ENCODE results near the gene QSOX1. TPM values are rescaled to one million over a fixed set of nuclear protein-coding genes. Genes with fewer than 3 reads are reported as not detected.
A peak's percentile ranks its signal among the peaks of the same experiment; 100 is the strongest.

Gene QSOX1
- total and polyA plus RNA-seq, 2 of the 4 experiments (the other 2 are of a cell fraction): 102 to 791 TPM

DNA sequence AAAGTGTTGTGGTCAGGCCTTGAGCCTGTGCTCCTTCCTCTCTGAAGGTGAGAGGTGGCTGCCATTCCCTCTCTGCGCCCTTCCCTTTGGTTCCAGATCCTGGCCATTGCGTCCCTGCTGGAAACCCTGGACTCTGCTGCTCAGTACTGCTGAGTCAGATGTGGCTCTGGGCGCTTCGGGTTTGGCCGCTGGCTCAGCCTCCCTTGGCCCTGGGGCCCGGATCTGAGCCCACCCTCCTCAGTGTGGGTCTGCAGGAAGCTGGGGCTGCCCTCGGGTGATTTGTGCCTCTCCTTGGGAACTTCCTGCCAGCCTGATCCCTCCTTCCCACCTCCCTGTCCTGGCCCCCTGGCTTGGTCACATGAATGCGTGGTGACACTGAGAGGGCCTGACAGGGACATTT, 32.2 kb downstream of the QSOX1 start:
- H2BK20ac ChIP-seq (ENCODE audit: low read depth, low read length): no peak overlapping the region
- no peak overlapping the region for H2BK120ac ChIP-seq (ENCODE audit: low read depth, low read length)
- H3K27ac ChIP-seq (ENCODE audit: insufficient read depth, low read length): peak overlapping the region; percentile 22; the same call in 1 of the 2 replicates
- peaks cover 98% of the 10 kb centered on the region for H3K36me3 ChIP-seq (ENCODE audit: control insufficient read depth, insufficient read depth, low read length)
- TF ChIP-seq RAD21 (IDR thresholded peaks at IDR 0.05; ENCODE audit: low read length): no peak
- TF ChIP-seq FOS (IDR thresholded peaks at IDR 0.05; ENCODE audit: low read depth, low read length): no peak
- TF ChIP-seq MAFK (IDR thresholded peaks at IDR 0.05; ENCODE audit: low read depth, low read length): 0 out of 2 replicates have a peak, but pooled peaks have one; percentile 14
- H3K27me3 ChIP-seq (ENCODE audit: control insufficient read depth, insufficient read depth, low read length): no peaks in the 10 kb centered on the region
- no peak overlapping the region for H2AK9ac ChIP-seq (replicated peaks; ENCODE audit: low read depth, low read length, poor library complexity)
- no peak overlapping the region for H4K5ac ChIP-seq (ENCODE audit: low read depth, low read length)
- no peak overlapping the region for H3K4me2 ChIP-seq (ENCODE audit: low read depth, low read length)
- H3K14ac ChIP-seq (replicated peaks; ENCODE audit: low read depth, low read length): no peak overlapping the region
- no peak overlapping the region for H2AK5ac ChIP-seq (ENCODE audit: low read depth, low read length)
- peaks cover 37% of the 10 kb centered on the region for H4K20me1 ChIP-seq (ENCODE audit: insufficient read depth, low read length)
- no peak overlapping the region for H3K4ac ChIP-seq (ENCODE audit: low read depth, low read length)
- H3K56ac ChIP-seq (ENCODE audit: extremely low read depth, insufficient read depth, low read length): no peak overlapping the region
- DNase-seq (no peak), ATAC-seq (ENCODE audit: low read depth) (no peak; the same call in 1 of the 2 replicates)
- peaks cover 12 to 64% of the 10 kb centered on the region in 2 experiments; a peak in 3 of 4 replicates for H3K79me1 ChIP-seq (ENCODE audit: low read depth in 1 of 2, low read length in 2 of 2)
- no peak overlapping the region for H2BK15ac ChIP-seq (ENCODE audit: low read depth, low read length)
- no peak overlapping the region for H3K18ac ChIP-seq (ENCODE audit: low read depth, low read length)
- no peak overlapping the region for H4K8ac ChIP-seq (ENCODE audit: low read depth in 2 of 2, low read length in 2 of 2)
- intact Hi-C loops (cut with micrococcal nuclease) (no loop called here), dilution Hi-C loops (cut with HindIII; ENCODE audit: low sequenced_read_pairs, unreplicated experiment) (no loop called here), in situ Hi-C loops (cut with MboI; ENCODE audit: low sequenced_read_pairs) (loop anchor here (10.0 kb wide), 1 partner anchor 312 kb away; the partner anchor contains the start of gene TOR1AIP2)
- H4K91ac ChIP-seq (ENCODE audit: insufficient read depth, low read depth, low read length): no peak overlapping the region
- no peak overlapping the region for H3K4me3 ChIP-seq (ENCODE audit: insufficient read depth, low read depth, low read length)
- no TSS peak for BruUV-seq (replicated peaks)
- no peaks in the 10 kb centered on the region for H3K4me1 ChIP-seq (ENCODE audit: control insufficient read depth, insufficient read depth, low read length)
- POLR2A ChIA-PET (ENCODE audit: unreplicated experiment): no interaction called here
- H2AFZ ChIP-seq (replicated peaks; ENCODE audit: low read length, poor library complexity): no peak overlapping the region
- CTCF ChIA-PET: no interaction called here
- 70% methylated on average over 2 of the region's 8 CpGs; no CpG with 5 or more reads in 1 of the 2 experiments for WGBS, 2 experiments (ENCODE audit: extremely low coverage in 2 of 2, insufficient read length in 1 of 2)
- no peak overlapping the region for H3K23ac ChIP-seq (ENCODE audit: low read depth, low read length)
- no peak overlapping the region for H3K9ac ChIP-seq (ENCODE audit: low read depth, low read length)
- H2BK5ac ChIP-seq (ENCODE audit: low read depth, low read length, poor library complexity, severe bottlenecking): no peak overlapping the region
- H3K9me3 ChIP-seq (ENCODE audit: control insufficient read depth, insufficient read depth, low read length): no peaks in the 10 kb centered on the region
- H3K9me1 ChIP-seq (ENCODE audit: insufficient read depth, low read length): no peaks in the 10 kb centered on the region
